ENCODE data around the gene COPZ1. TPM values are rescaled to one million over a fixed set of nuclear protein-coding genes. Genes with fewer than 3 reads are reported as not detected.

COPZ1 gene
- total and polyA plus RNA-seq, 9 of the 15 experiments (the other 6 are each of a cell fraction or from before 2014, with no cell fraction given), result 137 to 487 (median 233) TPM

DNA sequence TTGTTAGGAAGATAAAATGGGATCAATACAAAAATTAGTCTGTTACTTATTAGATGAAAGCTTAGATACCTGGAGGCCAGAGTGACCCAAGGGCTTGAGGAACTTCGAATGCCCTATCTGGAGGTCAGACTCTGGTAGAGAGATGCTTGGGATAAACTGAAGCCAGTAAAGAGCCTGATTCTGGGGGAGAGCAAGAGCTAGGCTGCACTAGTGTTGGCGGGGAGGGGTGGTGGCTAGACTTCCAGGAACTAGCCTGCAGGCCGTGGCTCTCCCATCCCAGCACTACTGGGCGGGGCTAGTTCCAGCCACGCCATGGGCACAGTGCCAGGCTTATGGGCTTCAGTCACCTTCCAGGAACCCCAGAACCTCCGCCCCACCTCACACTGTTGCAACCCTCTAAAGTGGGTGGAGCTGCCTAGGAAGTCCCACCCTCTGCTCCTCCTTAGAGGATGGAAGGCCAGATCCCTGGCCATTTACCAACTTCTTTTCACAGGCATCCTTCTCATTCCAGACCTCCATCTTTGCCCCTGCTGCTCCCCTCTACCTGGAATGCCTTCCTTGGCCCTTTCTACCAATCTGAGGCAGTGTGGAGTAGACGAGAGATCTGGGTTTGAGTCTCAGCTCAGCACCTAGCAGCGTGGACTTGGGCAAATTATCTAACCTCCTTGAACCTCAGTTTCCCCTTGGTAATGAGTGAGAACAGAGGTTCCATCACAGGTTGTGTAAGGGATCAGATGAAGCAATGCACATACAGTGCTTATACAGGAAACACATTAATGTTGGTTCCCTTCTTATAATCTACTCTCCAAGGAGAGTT, 17.8 kb upstream of the COPZ1 start (continued):
- TF ChIP-seq, protein P1, sequence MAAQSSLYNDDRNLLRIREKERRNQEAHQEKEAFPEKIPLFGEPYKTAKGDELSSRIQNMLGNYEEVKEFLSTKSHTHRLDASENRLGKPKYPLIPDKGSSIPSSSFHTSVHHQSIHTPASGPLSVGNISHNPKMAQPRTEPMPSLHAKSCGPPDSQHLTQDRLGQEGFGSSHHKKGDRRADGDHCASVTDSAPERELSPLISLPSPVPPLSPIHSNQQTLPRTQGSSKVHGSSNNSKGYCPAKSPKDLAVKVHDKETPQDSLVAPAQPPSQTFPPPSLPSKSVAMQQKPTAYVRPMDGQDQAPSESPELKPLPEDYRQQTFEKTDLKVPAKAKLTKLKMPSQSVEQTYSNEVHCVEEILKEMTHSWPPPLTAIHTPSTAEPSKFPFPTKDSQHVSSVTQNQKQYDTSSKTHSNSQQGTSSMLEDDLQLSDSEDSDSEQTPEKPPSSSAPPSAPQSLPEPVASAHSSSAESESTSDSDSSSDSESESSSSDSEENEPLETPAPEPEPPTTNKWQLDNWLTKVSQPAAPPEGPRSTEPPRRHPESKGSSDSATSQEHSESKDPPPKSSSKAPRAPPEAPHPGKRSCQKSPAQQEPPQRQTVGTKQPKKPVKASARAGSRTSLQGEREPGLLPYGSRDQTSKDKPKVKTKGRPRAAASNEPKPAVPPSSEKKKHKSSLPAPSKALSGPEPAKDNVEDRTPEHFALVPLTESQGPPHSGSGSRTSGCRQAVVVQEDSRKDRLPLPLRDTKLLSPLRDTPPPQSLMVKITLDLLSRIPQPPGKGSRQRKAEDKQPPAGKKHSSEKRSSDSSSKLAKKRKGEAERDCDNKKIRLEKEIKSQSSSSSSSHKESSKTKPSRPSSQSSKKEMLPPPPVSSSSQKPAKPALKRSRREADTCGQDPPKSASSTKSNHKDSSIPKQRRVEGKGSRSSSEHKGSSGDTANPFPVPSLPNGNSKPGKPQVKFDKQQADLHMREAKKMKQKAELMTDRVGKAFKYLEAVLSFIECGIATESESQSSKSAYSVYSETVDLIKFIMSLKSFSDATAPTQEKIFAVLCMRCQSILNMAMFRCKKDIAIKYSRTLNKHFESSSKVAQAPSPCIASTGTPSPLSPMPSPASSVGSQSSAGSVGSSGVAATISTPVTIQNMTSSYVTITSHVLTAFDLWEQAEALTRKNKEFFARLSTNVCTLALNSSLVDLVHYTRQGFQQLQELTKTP (IDR thresholded peaks at IDR 0.05; ENCODE audit: low read depth in 1 of 2, partially characterized antibody in 2 of 2), result peak in 1 of 2 experiments; percentile 40
- TF ChIP-seq TRIM28 (IDR thresholded peaks at IDR 0.05) (0 out of 2 replicates have a peak, but pooled peaks have one; percentile 43), NFIC (IDR thresholded peaks at IDR 0.05) (peak; percentile 99), FOXJ2 (tag; IDR thresholded peaks at IDR 0.05) (no peak), ELK3 (CRISPR knock-in tag; IDR thresholded peaks at IDR 0.05) (no peak), MTA3 (IDR thresholded peaks at IDR 0.05; ENCODE audit: borderline replicate concordance) (peak; percentile 93), HNRNPH1 (optimal IDR thresholded peaks at IDR 0.05; ENCODE audit: low read depth, low read length) (no peak), CBFB (CRISPR knock-in tag; IDR thresholded peaks at IDR 0.05) (no peak), ZNF449 (CRISPR knock-in tag; IDR thresholded peaks at IDR 0.05) (no peak), OTX1 (CRISPR knock-in tag; IDR thresholded peaks at IDR 0.05) (no peak; the same call in 1 of the 2 replicates), GABPB1 (CRISPR knock-in tag; IDR thresholded peaks at IDR 0.05) (no peak), RAD51 (IDR thresholded peaks at IDR 0.05; ENCODE audit: borderline replicate concordance, low read depth) (no peak), NFXL1 (CRISPR knock-in tag; IDR thresholded peaks at IDR 0.05) (no peak), ZNF23 (CRISPR knock-in tag; IDR thresholded peaks at IDR 0.05) (no peak), RBM25 (IDR thresholded peaks at IDR 0.05; ENCODE audit: low read depth, low read length, severe bottlenecking) (no peak), SREBF1 (IDR thresholded peaks at IDR 0.05; ENCODE audit: borderline replicate concordance, low read depth, low read length) (no peak)
- TF ChIP-seq, protein P2, sequence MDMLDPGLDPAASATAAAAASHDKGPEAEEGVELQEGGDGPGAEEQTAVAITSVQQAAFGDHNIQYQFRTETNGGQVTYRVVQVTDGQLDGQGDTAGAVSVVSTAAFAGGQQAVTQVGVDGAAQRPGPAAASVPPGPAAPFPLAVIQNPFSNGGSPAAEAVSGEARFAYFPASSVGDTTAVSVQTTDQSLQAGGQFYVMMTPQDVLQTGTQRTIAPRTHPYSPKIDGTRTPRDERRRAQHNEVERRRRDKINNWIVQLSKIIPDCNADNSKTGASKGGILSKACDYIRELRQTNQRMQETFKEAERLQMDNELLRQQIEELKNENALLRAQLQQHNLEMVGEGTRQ (CRISPR knock-in tag; IDR thresholded peaks at IDR 0.05), result no peak
